RWPE1 (cell line): ENCODE results near the gene TMTC4.
"Not testable (repeated sequence)": the region's sequence is repeated elsewhere in the genome, so short reads cannot be mapped to it uniquely, and the experiment has no call there.

Experiments
- CTCF ChIA-PET: fragments of 350-600 bp; sonication (Branson Sonifier 250); formaldehyde crosslinking; extraction: SDS; loops from one replicate; lab custom pipeline; 2021; lab: Yijun Ruan, JAX
- POLR2A ChIA-PET: fragments of 400-600 bp; formaldehyde crosslinking; extraction: SDS; loops from one replicate; lab custom pipeline; 2020; ENCODE audit warnings: antibody characterized with exemption; ENCODE audit not compliant: low non-redundant PET; lab: Yijun Ruan, JAX
- DNase-seq: peaks from one replicate; pipeline ENCODE4 v3.0.0; 2012; ENCODE audit warnings: low spot score
- H3K27ac ChIP-seq: fragments of 450-650 bp; 2 replicates; pipeline ENCODE4 v1.5.1; 2017
- TF ChIP-seq, protein P1 (sequence below): fragments of 450-650 bp; conservative IDR thresholded peaks from 2 replicates; pipeline ENCODE4 v1.5.1; 2017; ENCODE audit warnings: low read depth, mild to moderate bottlenecking

TMTC4 gene

DNA sequence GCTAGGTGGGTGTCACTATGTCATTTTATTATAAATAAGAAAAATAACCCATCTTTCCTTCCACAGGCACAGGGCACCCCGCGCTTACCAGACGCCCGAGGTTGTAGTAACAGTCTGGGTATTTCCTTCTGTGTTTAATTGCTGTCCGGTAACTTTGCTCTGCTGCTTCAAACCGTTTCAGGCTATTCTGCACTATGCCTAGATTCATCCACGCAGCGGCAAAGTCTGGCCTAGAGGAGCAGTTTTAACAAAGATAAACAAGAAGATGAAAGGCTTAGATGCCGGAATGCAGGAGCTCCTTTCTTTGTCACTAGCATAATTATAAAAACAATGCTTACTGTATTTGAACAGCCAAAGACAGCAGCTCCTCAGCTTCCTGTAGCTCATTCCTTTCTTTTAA is 49.1 kb downstream of the TMTC4 start:
- TF ChIP-seq, protein P1, sequence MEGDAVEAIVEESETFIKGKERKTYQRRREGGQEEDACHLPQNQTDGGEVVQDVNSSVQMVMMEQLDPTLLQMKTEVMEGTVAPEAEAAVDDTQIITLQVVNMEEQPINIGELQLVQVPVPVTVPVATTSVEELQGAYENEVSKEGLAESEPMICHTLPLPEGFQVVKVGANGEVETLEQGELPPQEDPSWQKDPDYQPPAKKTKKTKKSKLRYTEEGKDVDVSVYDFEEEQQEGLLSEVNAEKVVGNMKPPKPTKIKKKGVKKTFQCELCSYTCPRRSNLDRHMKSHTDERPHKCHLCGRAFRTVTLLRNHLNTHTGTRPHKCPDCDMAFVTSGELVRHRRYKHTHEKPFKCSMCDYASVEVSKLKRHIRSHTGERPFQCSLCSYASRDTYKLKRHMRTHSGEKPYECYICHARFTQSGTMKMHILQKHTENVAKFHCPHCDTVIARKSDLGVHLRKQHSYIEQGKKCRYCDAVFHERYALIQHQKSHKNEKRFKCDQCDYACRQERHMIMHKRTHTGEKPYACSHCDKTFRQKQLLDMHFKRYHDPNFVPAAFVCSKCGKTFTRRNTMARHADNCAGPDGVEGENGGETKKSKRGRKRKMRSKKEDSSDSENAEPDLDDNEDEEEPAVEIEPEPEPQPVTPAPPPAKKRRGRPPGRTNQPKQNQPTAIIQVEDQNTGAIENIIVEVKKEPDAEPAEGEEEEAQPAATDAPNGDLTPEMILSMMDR, result no peak
- H3K27ac ChIP-seq, result no peak overlapping the region
- no peak for DNase-seq
- POLR2A ChIA-PET, result no interaction called here
- CTCF ChIA-PET, result no interaction called here

DNA sequence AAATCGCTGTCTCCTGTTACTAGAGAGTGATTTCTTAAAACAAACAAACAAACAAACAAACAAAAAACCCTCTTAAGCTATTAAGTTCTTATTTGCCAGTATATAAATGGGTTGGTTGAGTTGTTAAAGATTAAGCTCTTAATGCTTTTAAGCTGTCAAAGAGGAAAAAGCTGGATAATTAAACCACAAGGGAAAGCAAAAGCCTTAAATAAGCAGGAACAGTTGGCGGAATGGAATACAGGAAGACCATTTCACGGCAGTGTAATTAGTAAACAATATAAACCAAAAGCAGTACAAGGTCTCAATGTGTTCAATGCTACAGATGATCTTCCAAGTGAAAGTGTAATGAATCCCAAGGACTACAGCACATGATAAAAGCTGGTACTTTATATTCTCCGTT is 53.8 kb downstream of the TMTC4 start:
- TF ChIP-seq, protein P1, result no peak
- no peak for DNase-seq
- ChIA-PET POLR2A (no interaction called here), CTCF (interaction anchor here (0.7 kb wide), 2 partner anchors 461 to 1611 kb away, joined by 3 read pairs; no protein-coding TSS in a partner anchor)
- H3K27ac ChIP-seq, result no peak overlapping the region

GRCh38 chr13:100619940-100620339 is 54.7 kb downstream of the TMTC4 start:
- TF ChIP-seq, protein P1, result no peak
- ChIA-PET CTCF (no interaction called here), POLR2A (no interaction called here)
- DNase-seq, result no peak
- H3K27ac ChIP-seq, result no peak overlapping the region

DNA sequence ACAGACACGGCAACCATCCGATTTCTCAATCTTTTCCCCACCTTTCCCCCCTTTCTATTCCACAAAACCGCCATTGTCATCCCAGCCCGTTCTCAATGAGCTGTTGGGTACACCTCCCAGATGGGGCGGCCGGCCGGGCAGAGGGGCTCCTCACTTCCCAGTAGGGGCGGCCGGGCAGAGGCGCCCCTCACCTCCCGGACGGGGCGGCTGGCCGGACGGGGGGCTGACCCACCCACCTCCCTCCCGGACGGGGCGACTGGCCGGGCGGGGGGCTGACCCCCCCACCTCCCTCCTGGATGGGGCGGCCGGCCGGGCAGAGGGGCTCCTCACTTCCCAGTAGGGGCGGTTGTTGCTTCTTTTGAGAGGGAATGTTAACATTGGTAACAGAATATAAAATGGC is 55.7 kb downstream of the TMTC4 start:
- H3K27ac ChIP-seq, DNase-seq, POLR2A ChIA-PET, CTCF ChIA-PET: not testable (repeated sequence)

GRCh38 chr13:100613031-100613430 is 61.6 kb downstream of the TMTC4 start:
- CTCF ChIA-PET, result no interaction called here
- H3K27ac ChIP-seq, result no peak overlapping the region
- TF ChIP-seq, protein P1, result no peak
- DNase-seq, result no peak
- POLR2A ChIA-PET, result no interaction called here

DNA sequence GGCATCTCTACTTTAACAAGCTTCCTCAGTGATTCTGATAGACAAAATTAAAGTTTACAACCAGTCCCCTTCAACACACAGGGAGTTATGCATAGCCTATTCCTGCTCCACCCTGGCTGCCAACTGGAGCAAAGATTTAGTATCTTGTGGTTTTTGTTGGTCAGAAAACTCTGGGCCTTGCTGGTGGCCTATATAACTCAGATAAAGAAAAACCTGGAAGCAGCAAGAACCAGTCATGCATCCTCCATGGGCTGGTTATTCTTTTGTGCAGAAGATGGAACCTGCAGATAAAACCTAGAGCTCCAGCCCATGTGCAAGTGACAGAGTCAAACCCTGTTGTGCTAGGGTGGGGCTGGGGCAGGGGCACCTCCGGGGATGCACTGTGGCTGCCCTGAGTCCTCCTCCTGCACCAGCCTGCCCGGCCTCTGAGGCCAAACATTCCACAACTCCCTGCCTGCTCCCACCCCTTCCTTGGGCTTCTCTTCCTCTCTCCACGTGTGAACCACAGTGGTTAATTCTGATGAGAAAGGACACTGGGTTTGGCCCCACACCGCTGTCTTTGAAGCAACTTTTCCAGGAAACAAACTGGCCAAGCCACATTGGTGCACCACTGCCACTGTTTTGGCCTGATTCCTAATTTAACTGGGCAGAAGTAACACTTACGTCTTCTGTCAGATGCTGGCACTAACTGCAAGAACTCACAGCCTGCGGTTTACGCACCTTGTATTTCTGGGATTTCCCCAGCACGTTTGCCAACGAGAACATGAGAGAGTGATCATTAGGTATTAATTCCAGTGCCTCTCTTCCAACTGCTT is 62.7 kb downstream of the TMTC4 start:
- ChIA-PET CTCF (interaction anchor here (1.4 kb wide), 1 partner anchor 23 kb away, joined by 3 read pairs; no protein-coding TSS in a partner anchor), POLR2A (no interaction called here)
- TF ChIP-seq, protein P1, result no peak
- no peak overlapping the region for H3K27ac ChIP-seq
- no peak for DNase-seq
